Urinary bladder (tissue), 4 donors: ENCODE data around the gene MSL2. TPM values are rescaled to one million over a fixed set of nuclear protein-coding genes. Genes with fewer than 3 reads are reported as not detected.
A peak's percentile ranks its signal among the peaks of the same experiment; 100 is the strongest.
"Not testable (repeated sequence)": the region's sequence is repeated elsewhere in the genome, so short reads cannot be mapped to it uniquely, and the experiment has no call there.

Source experiments
- DNase-seq: peaks from one replicate; pipeline ENCODE4 v3.0.0-alpha.2; 2015; ENCODE audit errors: extremely low spot score
- H3K27ac ChIP-seq: one replicate; pipeline ENCODE4 v1.5.1; 2013; ENCODE audit warnings: low read depth, mild to moderate bottlenecking, moderate library complexity
- H3K36me3 ChIP-seq: one replicate; pipeline ENCODE4 v1.6.1; 2013; ENCODE audit warnings: mild to moderate bottlenecking, moderate library complexity; ENCODE audit not compliant: insufficient read depth
- H3K4me1 ChIP-seq: one replicate; pipeline ENCODE4 v1.6.1; 2013; ENCODE audit warnings: mild to moderate bottlenecking, moderate library complexity; ENCODE audit not compliant: insufficient read depth
- H3K4me3 ChIP-seq: one replicate; pipeline ENCODE4 v1.5.1; 2013; ENCODE audit warnings: low read depth, low read length
- WGBS: extraction: QIAGEN DNeasy Blood & Tissue Kit; methylation state at CpG from one replicate; pipeline ENCODE4 v1.1.7; 2013; 5-methylcytosine and 5-hydroxymethylcytosine counted together
- polyA plus RNA-seq: library from polyadenylated mRNA; stranded (reverse); fragments of 200-250 nt; gene quantifications from one replicate; pipeline ENCODE4 v1.2.3, GENCODE V29; 2013
- total RNA-seq: library from RNA; depleted of rRNA; stranded (reverse); fragments of >200 nt; gene quantifications from one replicate; pipeline ENCODE4 v1.2.3, GENCODE V29; 2014
- donor health status: healthy with polysubstance abuse.
- donor health status: healthy.

MSL2 gene
- total RNA-seq (38.1 TPM), polyA plus RNA-seq (11.2 TPM)

GRCh38 chr3:136196064-136196400 lies at the start of gene MSL2:
MSL2 (minus strand) TSS chr3:136196335; CDS start chr3:136195113, 1,222 bp downstream.
- peaks cover 2% of the 10 kb centered on the region for H3K4me1 ChIP-seq
- WGBS = under 1% methylated on average over 37 of the region's 37 CpGs
- H3K4me3 ChIP-seq = peak within 1 kb of the TSS; percentile 65
- no peaks in the 10 kb centered on the region for H3K36me3 ChIP-seq
- DNase-seq = no peak
- peak within 1 kb of the TSS; percentile 99 for H3K27ac ChIP-seq

GRCh38 chr3:136245691-136246090 lies 49.6 kb upstream of the MSL2 start:
- WGBS = 68% methylated on average over 3 of the region's 3 CpGs
- Histone ChIP-seq H3K27ac (no peak overlapping the region), H3K36me3 (no peaks in the 10 kb centered on the region), H3K4me3 (no peak overlapping the region), H3K4me1 (no peaks in the 10 kb centered on the region)
- DNase-seq = no peak

DNA sequence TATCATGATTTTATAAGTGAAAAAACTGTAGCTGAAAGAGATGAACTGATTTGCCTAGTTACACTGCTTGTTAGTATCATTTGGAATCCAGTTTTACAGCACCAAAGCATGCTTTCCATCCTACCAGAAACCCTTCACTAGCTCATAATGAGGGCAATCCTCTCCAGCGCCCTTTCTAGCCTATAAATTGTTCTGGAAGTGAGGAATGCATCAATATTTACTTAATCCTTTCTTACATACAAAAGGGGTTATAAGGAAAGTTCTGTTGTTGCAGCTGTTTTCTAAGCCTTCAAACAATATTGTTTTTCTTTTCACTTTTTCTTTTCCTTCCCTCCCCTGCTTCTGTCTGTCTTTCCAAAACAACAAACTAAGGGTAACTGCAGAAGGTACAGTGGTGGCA lies 43.0 kb upstream of the MSL2 start:
- no peaks in the 10 kb centered on the region for H3K36me3 ChIP-seq
- H3K27ac ChIP-seq = no peak overlapping the region
- WGBS = 33% methylated on average over 1 of the region's 1 CpG
- no peak for DNase-seq
- no peaks in the 10 kb centered on the region for H3K4me1 ChIP-seq
- H3K4me3 ChIP-seq = no peak overlapping the region

DNA sequence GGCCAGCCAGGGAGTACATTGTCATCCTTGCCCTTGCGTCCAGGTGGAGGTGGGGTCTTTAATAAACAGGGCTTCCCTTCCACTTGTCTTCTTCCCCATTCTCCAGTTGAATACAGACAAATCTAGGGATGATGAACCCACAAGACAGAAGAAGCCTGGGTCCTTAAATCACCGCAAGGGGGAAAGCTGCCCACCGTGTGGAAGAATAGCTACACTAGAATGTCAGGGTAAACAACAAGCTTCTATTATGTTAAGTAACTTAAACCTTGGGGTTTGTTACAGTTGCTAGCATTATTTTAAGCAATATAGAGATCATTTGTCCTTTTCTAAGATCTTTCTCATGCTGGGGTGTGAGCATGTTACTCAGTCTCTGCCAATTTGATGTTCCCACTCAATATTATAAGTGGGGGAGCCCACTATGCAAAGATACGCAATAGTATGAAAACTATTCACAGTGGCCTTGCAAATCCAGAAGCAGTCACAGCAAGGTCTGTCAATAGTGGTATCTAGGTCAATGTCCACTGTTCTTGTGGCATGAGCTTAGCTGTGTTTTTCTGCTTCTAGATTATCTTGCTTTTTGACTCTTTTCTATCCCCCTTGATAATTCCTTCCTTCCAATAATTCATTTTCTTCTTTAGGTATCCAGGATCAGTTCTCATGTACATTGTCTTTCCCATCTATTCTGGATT lies 42.0 kb upstream of the MSL2 start:
- no peak overlapping the region for H3K27ac ChIP-seq
- H3K4me3 ChIP-seq = no peak overlapping the region
- H3K4me1 ChIP-seq = no peaks in the 10 kb centered on the region
- H3K36me3 ChIP-seq = no peaks in the 10 kb centered on the region
- no peak for DNase-seq
- WGBS = 80% methylated on average over 4 of the region's 4 CpGs

DNA sequence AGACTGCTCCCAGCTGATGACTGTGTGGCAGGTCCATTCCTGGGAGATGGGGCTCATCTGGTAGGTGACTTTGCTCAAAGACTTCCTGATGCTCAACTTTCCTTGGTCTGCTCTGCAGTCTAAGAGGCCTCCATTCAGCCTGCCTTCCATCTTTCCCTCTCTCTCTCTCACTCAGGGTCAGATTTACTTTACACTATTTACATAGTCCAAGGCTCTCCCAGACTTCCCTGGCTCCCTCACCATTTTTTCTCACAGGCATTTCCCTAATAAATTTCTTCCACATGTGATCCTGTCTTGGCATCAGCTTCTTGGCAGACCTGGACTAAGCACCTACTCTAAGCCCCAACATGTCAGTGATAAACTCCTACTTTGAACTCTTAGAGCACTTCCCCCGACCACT lies 41.0 kb upstream of the MSL2 start:
- H3K4me3 ChIP-seq = no peak overlapping the region
- no peak overlapping the region for H3K27ac ChIP-seq
- WGBS = 27% methylated on average over 1 of the region's 1 CpG
- DNase-seq = no peak
- no peaks in the 10 kb centered on the region for H3K4me1 ChIP-seq
- H3K36me3 ChIP-seq = no peaks in the 10 kb centered on the region

DNA sequence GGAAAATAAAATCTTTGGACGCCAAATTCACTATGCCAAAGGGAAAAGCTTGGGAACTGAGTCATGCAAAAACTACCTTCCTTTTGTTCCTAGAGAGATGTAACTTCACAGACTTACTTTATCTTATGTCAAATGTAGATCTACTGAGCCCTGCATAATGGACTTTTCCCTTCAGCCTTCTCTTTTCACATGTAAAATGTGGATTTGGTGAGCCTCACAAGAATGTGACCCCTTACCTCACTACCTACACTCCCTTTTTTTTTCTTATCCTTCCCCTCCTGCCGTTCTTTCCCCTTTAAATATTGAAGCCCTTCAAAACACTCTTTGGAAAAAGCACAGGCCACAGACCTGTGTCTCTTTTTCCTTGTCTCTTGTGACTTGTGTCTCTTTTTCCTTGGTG lies 40.0 kb upstream of the MSL2 start:
- Histone ChIP-seq H3K4me1 (no peaks in the 10 kb centered on the region), H3K4me3 (no peak overlapping the region), H3K27ac (no peak overlapping the region), H3K36me3 (no peaks in the 10 kb centered on the region)
- no peak for DNase-seq
- WGBS = 85% methylated on average over 2 of the region's 2 CpGs

DNA sequence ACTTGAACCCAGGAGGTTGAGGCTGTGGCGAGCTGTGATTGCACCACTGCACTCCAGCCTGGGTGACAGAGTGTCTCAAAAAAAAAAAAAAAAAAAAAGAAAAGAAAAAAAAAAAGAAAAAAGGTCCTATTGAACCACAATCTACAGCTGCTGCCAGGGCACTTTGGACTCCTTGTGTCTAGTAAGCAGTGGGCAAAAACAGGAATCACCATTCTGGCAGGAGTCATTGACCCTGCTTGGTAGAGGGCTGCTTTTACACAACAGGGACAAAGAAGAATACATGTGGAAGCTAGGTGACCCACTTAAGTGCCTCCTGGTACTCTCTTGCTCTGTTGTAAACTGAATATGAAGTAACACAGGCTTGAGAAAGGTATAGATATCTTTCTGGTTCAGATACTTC lies 39.4 kb upstream of the MSL2 start:
- no peak overlapping the region for H3K4me3 ChIP-seq
- no peaks in the 10 kb centered on the region for H3K36me3 ChIP-seq
- H3K4me1 ChIP-seq = no peaks in the 10 kb centered on the region
- WGBS = 91% methylated on average over 1 of the region's 1 CpG
- no peak overlapping the region for H3K27ac ChIP-seq
- DNase-seq = no peak

GRCh38 chr3:136232413-136232812 lies 36.3 kb upstream of the MSL2 start:
- Histone ChIP-seq H3K27ac (no peak overlapping the region), H3K4me1 (no peaks in the 10 kb centered on the region), H3K4me3 (no peak overlapping the region), H3K36me3 (no peaks in the 10 kb centered on the region)
- no peak for DNase-seq
- 84% methylated on average over 2 of the region's 2 CpGs for WGBS

DNA sequence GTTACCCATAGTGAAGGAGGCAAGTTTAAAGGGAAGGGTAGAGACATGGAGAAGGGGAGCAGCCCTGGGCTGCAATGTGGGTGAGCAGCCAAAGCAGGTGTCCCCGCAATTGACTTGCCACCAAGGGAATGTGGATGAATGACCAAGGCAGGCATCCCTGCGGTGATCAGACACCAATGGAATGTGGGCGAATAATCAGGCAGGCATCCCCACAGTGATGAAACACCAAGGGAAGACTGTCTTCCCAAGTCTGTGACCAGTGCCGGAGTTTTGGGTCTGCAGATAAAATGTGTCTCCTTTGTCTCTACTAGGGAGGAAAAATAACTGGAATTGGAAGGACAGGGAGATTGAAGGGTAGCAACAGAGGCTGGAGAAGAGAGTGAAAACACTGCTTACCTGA lies 26.6 kb upstream of the MSL2 start:
- not testable (repeated sequence) for DNase-seq, H3K4me3 ChIP-seq, H3K27ac ChIP-seq, H3K4me1 ChIP-seq, H3K36me3 ChIP-seq
- 93% methylated on average over 4 of the region's 4 CpGs for WGBS

DNA sequence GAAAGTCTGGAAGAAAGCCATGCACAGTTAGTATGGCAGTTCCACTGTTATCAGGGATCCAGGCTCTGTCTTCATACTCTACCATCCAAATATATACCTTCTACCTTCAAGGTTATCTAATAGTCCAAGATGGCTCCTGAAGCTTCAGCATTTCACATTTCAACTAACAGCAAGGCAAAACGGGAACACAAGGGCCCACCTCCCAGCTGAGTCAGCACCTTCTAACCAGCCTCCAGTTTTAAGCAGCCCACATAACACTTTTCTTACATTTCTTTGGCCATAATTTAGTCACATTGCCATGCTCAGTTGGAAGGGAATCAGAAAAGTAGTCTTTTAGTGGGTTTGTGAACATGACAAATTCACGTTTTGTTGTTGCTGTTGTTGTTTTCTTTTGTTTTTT lies 15.4 kb upstream of the MSL2 start:
- no peak for DNase-seq
- H3K36me3 ChIP-seq = no peaks in the 10 kb centered on the region
- 76% methylated on average over 2 of the region's 2 CpGs for WGBS
- no peak overlapping the region for H3K27ac ChIP-seq
- no peak overlapping the region for H3K4me3 ChIP-seq
- no peaks in the 10 kb centered on the region for H3K4me1 ChIP-seq

DNA sequence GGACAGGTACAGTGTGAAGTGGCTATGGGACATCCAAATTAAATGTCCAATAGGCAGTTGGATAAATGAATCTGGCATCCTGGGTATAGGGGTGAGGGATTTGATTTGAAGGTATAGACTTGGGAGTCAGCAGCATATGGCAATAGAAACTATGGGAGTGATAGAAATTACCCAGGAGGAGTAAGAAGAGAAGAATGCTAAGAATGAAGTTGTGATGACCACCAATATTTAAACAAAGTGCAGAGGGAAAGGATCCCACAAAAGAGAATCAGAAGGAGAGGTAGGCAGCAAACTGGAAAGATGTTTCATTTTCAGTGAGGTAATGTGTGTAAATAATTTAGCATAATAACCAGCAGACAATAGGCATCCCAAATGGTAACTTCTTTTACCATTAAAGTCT lies 13.8 kb upstream of the MSL2 start:
- DNase-seq = no peak

GRCh38 chr3:136207489-136208115 lies 11.5 kb upstream of the MSL2 start:
- H3K36me3 ChIP-seq = no peaks in the 10 kb centered on the region
- no peak overlapping the region for H3K4me3 ChIP-seq
- no peaks in the 10 kb centered on the region for H3K4me1 ChIP-seq
- no peak for DNase-seq
- no peak overlapping the region for H3K27ac ChIP-seq
- 70% methylated on average over 4 of the region's 4 CpGs for whole genome bisulfite sequencing

More for the DNA sequence above, 13.8 kb upstream of the MSL2 start:
- Histone ChIP-seq H3K4me1 (no peaks in the 10 kb centered on the region), H3K27ac (no peak overlapping the region), H3K4me3 (no peak overlapping the region), H3K36me3 (no peaks in the 10 kb centered on the region)

DNA sequence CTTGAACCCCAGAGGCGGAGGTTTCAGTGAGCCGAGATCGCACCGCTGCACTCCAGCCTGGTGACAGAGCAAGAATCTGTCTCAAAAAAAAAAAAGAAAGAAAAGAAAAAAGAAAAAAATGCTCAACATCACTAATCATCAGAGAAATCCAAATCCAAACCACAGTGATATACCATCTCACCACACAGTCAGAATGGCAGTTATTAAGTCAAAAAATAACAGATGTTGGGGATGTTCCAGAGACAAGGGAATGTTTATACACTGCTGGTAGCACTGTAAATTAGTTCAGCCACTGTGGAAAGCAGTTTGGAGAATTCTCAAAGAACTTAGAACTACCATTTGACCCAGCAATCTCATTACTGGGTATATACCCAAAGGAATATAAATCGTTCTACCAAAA lies 3.1 kb upstream of the MSL2 start:
- DNase-seq, H3K36me3 ChIP-seq, H3K4me3 ChIP-seq, H3K4me1 ChIP-seq, H3K27ac ChIP-seq: not testable (repeated sequence)
- 95% methylated on average over 5 of the region's 5 CpGs for WGBS

- DNase-seq, H3K4me1 ChIP-seq, H3K4me3 ChIP-seq, H3K27ac ChIP-seq, H3K36me3 ChIP-seq: not testable (repeated sequence)
- WGBS = 98% methylated on average over 10 of the region's 10 CpGs
Measured at GRCh38 chr3:136198462-136199078, 2.4 kb upstream of the MSL2 start.
